GM23338 (cell line): ENCODE results near the gene PHGDH.
"Not testable (repeated sequence)": the region's sequence is repeated elsewhere in the genome, so short reads cannot be mapped to it uniquely, and the experiment has no call there.

Source experiments
- CREB1 ChIP-seq: fragments of 250-450 bp; sonication (Bioruptor Pico); IDR thresholded peaks from 2 replicates; pipeline ENCODE4 v1.5.0; 2020; ENCODE audit warnings: low read depth, mild to moderate bottlenecking, moderate library complexity
- EZH2 ChIP-seq: fragments of 200-600 bp; sonication (generic); IDR thresholded peaks from one replicate; pipeline ENCODE4 v1.8.0; 2017; ENCODE audit warnings: antibody characterized with exemption, mild to moderate bottlenecking, low read depth; ENCODE audit not compliant: unreplicated experiment
- POLR2AphosphoS5 ChIP-seq: IDR thresholded peaks from 2 replicates; pipeline ENCODE4 v1.6.1; 2016; ENCODE audit warnings: antibody characterized with exemption, low read depth
- TF ChIP-seq, protein P1 (sequence below), 2 experiments: fragments of 200-600 bp in 1 of 2; sonication (generic) in 1 of 2; conservative IDR thresholded peaks; 2 replicates each; pipeline versions ENCODE4 v1.5.1 to v1.6.1; 2016 to 2017; ENCODE audit warnings: antibody characterized with exemption in 2 of 2, low read depth in 2 of 2, mild to moderate bottlenecking in 2 of 2, moderate library complexity in 1 of 2

DNA sequence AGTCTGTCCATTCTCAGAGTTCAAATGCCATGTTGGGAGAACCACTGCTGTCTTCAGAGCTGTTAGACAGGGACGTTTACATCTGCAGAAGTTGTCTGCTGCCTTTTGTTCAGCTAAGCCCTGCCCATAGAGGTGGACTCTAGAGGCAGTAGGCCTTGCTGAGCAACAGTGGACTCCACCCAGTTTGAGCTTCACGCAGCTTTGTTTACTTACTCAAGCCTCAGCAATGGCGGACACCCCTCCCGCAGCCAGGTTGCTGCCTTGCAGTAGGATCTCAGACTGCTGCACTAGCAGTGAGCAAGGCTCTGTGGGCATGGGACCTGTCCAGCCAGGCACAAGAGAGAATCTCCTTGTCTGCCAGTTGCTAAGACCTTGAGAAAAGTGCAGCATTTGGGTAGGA is 14.9 kb upstream of the PHGDH start:
- TF ChIP-seq, protein P1, sequence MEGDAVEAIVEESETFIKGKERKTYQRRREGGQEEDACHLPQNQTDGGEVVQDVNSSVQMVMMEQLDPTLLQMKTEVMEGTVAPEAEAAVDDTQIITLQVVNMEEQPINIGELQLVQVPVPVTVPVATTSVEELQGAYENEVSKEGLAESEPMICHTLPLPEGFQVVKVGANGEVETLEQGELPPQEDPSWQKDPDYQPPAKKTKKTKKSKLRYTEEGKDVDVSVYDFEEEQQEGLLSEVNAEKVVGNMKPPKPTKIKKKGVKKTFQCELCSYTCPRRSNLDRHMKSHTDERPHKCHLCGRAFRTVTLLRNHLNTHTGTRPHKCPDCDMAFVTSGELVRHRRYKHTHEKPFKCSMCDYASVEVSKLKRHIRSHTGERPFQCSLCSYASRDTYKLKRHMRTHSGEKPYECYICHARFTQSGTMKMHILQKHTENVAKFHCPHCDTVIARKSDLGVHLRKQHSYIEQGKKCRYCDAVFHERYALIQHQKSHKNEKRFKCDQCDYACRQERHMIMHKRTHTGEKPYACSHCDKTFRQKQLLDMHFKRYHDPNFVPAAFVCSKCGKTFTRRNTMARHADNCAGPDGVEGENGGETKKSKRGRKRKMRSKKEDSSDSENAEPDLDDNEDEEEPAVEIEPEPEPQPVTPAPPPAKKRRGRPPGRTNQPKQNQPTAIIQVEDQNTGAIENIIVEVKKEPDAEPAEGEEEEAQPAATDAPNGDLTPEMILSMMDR (conservative IDR thresholded peaks at IDR 0.05; ENCODE audit: low read depth in 2 of 2), result not testable (repeated sequence)
- not testable (repeated sequence) for TF ChIP-seq CREB1 (CRISPR knock-in tag); POLR2AphosphoS5; EZH2
